Endodermal cell (in vitro differentiated cells): ENCODE measurements around the gene EDEM2. TPM values are rescaled to one million over a fixed set of nuclear protein-coding genes. Genes with fewer than 3 reads are reported as not detected.
A peak's percentile ranks its signal among the peaks of the same experiment; 100 is the strongest.
"Not testable (repeated sequence)": the region's sequence is repeated elsewhere in the genome, so short reads cannot be mapped to it uniquely, and the experiment has no call there.

Source experiments
- DNase-seq: peaks from one replicate; pipeline ENCODE4 v3.0.0-alpha.2; 2017
- H3K27ac ChIP-seq: 2 replicates; pipeline ENCODE4 v1.5.1; 2013; ENCODE audit warnings: mild to moderate bottlenecking, low read depth, low read length, moderate library complexity
- H3K27me3 ChIP-seq: 2 replicates; pipeline ENCODE4 v1.6.1; 2013; ENCODE audit warnings: mild to moderate bottlenecking, low read length, moderate library complexity; ENCODE audit not compliant: insufficient read depth, control insufficient read depth, poor library complexity, severe bottlenecking
- H3K36me3 ChIP-seq: 2 replicates; pipeline ENCODE4 v1.7.0; 2013; ENCODE audit warnings: mild to moderate bottlenecking, low read length, moderate library complexity; ENCODE audit not compliant: control insufficient read depth, insufficient read depth
- H3K4me1 ChIP-seq: one replicate; pipeline ENCODE4 v1.7.0; 2013; ENCODE audit warnings: low read length; ENCODE audit not compliant: control insufficient read depth, insufficient read depth
- H3K4me3 ChIP-seq: 2 replicates; pipeline ENCODE4 v1.5.1; 2013; ENCODE audit warnings: mild to moderate bottlenecking, low read length, moderate library complexity
- H3K9ac ChIP-seq: 2 replicates; pipeline ENCODE4 v1.6.1; 2013; ENCODE audit warnings: mild to moderate bottlenecking, low read length, moderate library complexity; ENCODE audit not compliant: poor library complexity, severe bottlenecking; ENCODE audit errors: extremely low read depth
- H3K9me3 ChIP-seq: 2 replicates; pipeline ENCODE4 v1.6.1; 2013; ENCODE audit warnings: mild to moderate bottlenecking, low read length, moderate library complexity; ENCODE audit not compliant: control insufficient read depth
- H3K27ac Mint-ChIP-seq: 2 replicates; pipeline ENCODE4 v1.8.0; 2020; ENCODE audit warnings: mixed read lengths
- H3K27me3 Mint-ChIP-seq: 2 replicates; pipeline ENCODE4 v1.8.0; 2021; ENCODE audit warnings: mild to moderate bottlenecking, mixed read lengths; ENCODE audit not compliant: insufficient read depth
- H3K36me3 Mint-ChIP-seq: 2 replicates; pipeline ENCODE4 v1.8.0; 2020; ENCODE audit warnings: low read depth, mixed read lengths
- H3K4me1 Mint-ChIP-seq: 2 replicates; pipeline ENCODE4 v1.8.0; 2020; ENCODE audit warnings: mixed read lengths
- H3K4me3 Mint-ChIP-seq: 2 replicates; pipeline ENCODE4 v1.8.0; 2020; ENCODE audit warnings: mild to moderate bottlenecking, moderate library complexity, mixed read lengths
- H3K9me3 Mint-ChIP-seq: 2 replicates; pipeline ENCODE4 v1.8.0; 2020; ENCODE audit warnings: mild to moderate bottlenecking, mixed read lengths
- CTCF ChIP-seq: fragments of 200-600 bp; sonication (generic); conservative IDR thresholded peaks from 2 replicates; pipeline ENCODE4 v1.5.0; 2021; ENCODE audit warnings: antibody characterized with exemption, mild to moderate bottlenecking
- WGBS, 2 experiments: methylation state at CpG; one replicate each; pipeline versions ENCODE4 v1.1.5 to v1.1.7; 2013; ENCODE audit warnings: missing lambda C conversion rate in 2 of 2, mixed read lengths in 1 of 2; ENCODE audit not compliant: insufficient coverage in 1 of 2, insufficient read length in 1 of 2; 5-methylcytosine and 5-hydroxymethylcytosine counted together
- long read RNA-seq, 4 experiments: library from polyadenylated mRNA in 2 of 4; library from RNA in 1 of 4; library from capped mRNA in 1 of 4; stranded (forward) in 3 of 4; unstranded in 1 of 4; transcript quantifications; one replicate each; pipeline ENCODE4 v2.0.0, GENCODE V29; 2020 to 2021; ENCODE audit warnings: inconsistent platforms in 1 of 4
- polyA plus RNA-seq, 2 experiments: library from polyadenylated mRNA; stranded (reverse); fragments of 50-300 nt; gene quantifications; one replicate each; pipeline ENCODE4 v1.2.3, GENCODE V29; 2013
- total RNA-seq, 2 donors: library from RNA; stranded (reverse); fragmentation: NEBNext Ultra II Directional in 1 of 2; extraction: Animal tissue kit (Norgen Biotek cat#: 25700) in 1 of 2; gene quantifications; 2 replicates in 1 of 2; 3 replicates in 1 of 2; pipeline ENCODE4 v1.2.1, GENCODE V29; 2021

The EDEM2 gene, protein sequence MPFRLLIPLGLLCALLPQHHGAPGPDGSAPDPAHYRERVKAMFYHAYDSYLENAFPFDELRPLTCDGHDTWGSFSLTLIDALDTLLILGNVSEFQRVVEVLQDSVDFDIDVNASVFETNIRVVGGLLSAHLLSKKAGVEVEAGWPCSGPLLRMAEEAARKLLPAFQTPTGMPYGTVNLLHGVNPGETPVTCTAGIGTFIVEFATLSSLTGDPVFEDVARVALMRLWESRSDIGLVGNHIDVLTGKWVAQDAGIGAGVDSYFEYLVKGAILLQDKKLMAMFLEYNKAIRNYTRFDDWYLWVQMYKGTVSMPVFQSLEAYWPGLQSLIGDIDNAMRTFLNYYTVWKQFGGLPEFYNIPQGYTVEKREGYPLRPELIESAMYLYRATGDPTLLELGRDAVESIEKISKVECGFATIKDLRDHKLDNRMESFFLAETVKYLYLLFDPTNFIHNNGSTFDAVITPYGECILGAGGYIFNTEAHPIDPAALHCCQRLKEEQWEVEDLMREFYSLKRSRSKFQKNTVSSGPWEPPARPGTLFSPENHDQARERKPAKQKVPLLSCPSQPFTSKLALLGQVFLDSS
- 10 to 100 TPM; 21.4 to 32.2 TPM for total RNA-seq
- polyA plus RNA-seq (2013, experiment 1 of 2) = 13.0 TPM
- 12.2 TPM for polyA plus RNA-seq (2013, experiment 2 of 2)
- long read RNA-seq, experiment 1, transcript EDEM2-202 (11 exons, 1,919 nt) = major isoform, 5 of 14 reads
- long read RNA-seq, experiment 1, partial matches to known transcripts = 2 of 14 reads
- long read RNA-seq, experiment 1, other reads (novel, unspliced or antisense) = 7 of 14 reads
- long read RNA-seq, experiment 2, transcript EDEM2-202 (11 exons, 1,919 nt) = major isoform, 39 of 55 reads
- long read RNA-seq, experiment 2, partial matches to known transcripts = 0 of 55 reads
- long read RNA-seq, experiment 2, other reads (novel, unspliced or antisense) = 16 of 55 reads
- long read RNA-seq, experiment 3, transcript EDEM2-202 (11 exons, 1,919 nt) = major isoform, 192 of 303 reads
- long read RNA-seq, experiment 3, partial matches to known transcripts = 10 of 303 reads
- long read RNA-seq, experiment 3, other reads (novel, unspliced or antisense) = 101 of 303 reads
- long read RNA-seq, experiment 4, transcript EDEM2-202 (11 exons, 1,919 nt) = major isoform, 20 of 41 reads
- long read RNA-seq, experiment 4, partial matches to known transcripts = 3 of 41 reads
- long read RNA-seq, experiment 4, other reads (novel, unspliced or antisense) = 18 of 41 reads

- peak within 1 kb of the TSS; percentile 83 for H3K4me3 Mint-ChIP-seq
- H3K4me1 Mint-ChIP-seq = peaks cover 16% of the 10 kb centered on the region
- Histone ChIP-seq H3K9ac (peak within 1 kb of the TSS; percentile 63), H3K9me3 (no peaks in the 10 kb centered on the region), H3K36me3 (peaks cover 9% of the 10 kb centered on the region), H3K4me1 (no peaks in the 10 kb centered on the region), H3K4me3 (peak within 1 kb of the TSS; percentile 92), H3K27ac (no peak within 1 kb of the TSS), H3K27me3 (no peaks in the 10 kb centered on the region)
- H3K9me3 Mint-ChIP-seq = peaks cover 10% of the 10 kb centered on the region
- H3K36me3 Mint-ChIP-seq = peaks cover 21% of the 10 kb centered on the region
- WGBS, 2 experiments = 0 to 1% methylated on average over 31 to 42 of the region's 42 CpGs
- peak within 1 kb of the TSS; percentile 89 for H3K27ac Mint-ChIP-seq
- DNase-seq = peak; percentile 98
- H3K27me3 Mint-ChIP-seq = no peaks in the 10 kb centered on the region
- TF ChIP-seq CTCF = no peak
Observed at GRCh38 chr20:35146920-35147574, at the start of gene EDEM2. TSS of gene EDEM2 (minus strand) at chr20:35147336. CDS start at chr20:35147258, 78 bp downstream.

- no peak overlapping the region for H3K4me3 ChIP-seq
- H3K4me1 ChIP-seq = no peaks in the 10 kb centered on the region
- peaks cover 34% of the 10 kb centered on the region for H3K9me3 ChIP-seq
- Mint-ChIP-seq H3K4me1 (peaks cover 7% of the 10 kb centered on the region), H3K27ac (no peak overlapping the region), H3K9me3 (peaks cover 68% of the 10 kb centered on the region), H3K4me3 (no peak overlapping the region), H3K36me3 (no peaks in the 10 kb centered on the region), H3K27me3 (peaks cover 2% of the 10 kb centered on the region)
- no peak overlapping the region for H3K9ac ChIP-seq
- TF ChIP-seq CTCF = no peak
- no peaks in the 10 kb centered on the region for H3K36me3 ChIP-seq
- H3K27me3 ChIP-seq = no peaks in the 10 kb centered on the region
- no peak for DNase-seq
- no peak overlapping the region for H3K27ac ChIP-seq
Observed at GRCh38 chr20:35196313-35196712, 49.2 kb upstream of the EDEM2 start.

DNA sequence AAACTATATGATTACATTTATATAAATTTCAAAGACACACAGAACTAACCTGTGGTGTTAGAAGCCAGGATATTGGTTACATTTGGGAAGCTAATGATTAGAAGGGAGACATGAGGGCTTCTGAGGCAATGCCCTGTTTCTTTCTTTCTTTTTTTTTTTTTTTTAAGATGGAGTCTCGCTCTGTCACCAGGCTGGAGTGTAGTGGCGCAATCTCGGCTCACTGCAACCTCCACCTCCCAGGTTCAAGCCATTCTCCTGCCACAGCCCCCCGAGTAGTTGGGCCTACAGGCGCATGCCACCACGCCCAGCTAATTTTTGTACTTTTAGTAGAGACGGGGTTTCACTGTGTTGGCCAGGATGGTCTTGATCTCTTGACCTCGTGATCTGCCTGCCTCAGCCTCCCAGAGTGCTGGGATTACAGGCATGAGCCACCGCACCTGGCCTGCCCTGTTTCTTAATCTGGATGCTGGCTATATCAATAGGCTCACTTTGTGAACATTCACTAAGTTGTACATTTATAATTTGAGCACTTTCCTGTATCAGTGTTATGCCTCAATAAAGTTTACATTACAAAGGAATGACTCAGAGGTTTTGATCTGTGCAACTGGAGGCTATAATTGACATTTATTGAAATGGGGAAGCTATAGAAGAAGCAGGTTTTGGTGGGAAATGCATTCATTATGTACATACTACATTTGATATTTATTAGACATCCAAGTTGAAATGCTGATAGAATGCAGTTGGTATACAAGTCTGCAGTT is 46.1 kb upstream of the EDEM2 start:
- not testable (repeated sequence) for H3K4me1 Mint-ChIP-seq, H3K27me3 ChIP-seq, H3K27ac Mint-ChIP-seq, H3K4me1 ChIP-seq, H3K27ac ChIP-seq, H3K27me3 Mint-ChIP-seq, H3K9ac ChIP-seq, H3K36me3 ChIP-seq, H3K4me3 Mint-ChIP-seq, H3K4me3 ChIP-seq, DNase-seq, H3K36me3 Mint-ChIP-seq
- H3K9me3 ChIP-seq = peaks cover 24% of the 10 kb centered on the region
- peaks cover 66% of the 10 kb centered on the region for H3K9me3 Mint-ChIP-seq
- WGBS, 2 experiments = 90 to 91% methylated on average over 7 to 9 of the region's 9 CpGs
